C1 segment of cervical spinal cord (tissue), 14 donors: ENCODE results near the gene ITPK1.
A peak's percentile ranks its signal among the peaks of the same experiment; 100 is the strongest.

Experiments used
- DNase-seq, 14 donors: peaks; one replicate each; lab custom pipeline; 2025; lab: John Stamatoyannopoulos, UW

The ITPK1 gene

DNA sequence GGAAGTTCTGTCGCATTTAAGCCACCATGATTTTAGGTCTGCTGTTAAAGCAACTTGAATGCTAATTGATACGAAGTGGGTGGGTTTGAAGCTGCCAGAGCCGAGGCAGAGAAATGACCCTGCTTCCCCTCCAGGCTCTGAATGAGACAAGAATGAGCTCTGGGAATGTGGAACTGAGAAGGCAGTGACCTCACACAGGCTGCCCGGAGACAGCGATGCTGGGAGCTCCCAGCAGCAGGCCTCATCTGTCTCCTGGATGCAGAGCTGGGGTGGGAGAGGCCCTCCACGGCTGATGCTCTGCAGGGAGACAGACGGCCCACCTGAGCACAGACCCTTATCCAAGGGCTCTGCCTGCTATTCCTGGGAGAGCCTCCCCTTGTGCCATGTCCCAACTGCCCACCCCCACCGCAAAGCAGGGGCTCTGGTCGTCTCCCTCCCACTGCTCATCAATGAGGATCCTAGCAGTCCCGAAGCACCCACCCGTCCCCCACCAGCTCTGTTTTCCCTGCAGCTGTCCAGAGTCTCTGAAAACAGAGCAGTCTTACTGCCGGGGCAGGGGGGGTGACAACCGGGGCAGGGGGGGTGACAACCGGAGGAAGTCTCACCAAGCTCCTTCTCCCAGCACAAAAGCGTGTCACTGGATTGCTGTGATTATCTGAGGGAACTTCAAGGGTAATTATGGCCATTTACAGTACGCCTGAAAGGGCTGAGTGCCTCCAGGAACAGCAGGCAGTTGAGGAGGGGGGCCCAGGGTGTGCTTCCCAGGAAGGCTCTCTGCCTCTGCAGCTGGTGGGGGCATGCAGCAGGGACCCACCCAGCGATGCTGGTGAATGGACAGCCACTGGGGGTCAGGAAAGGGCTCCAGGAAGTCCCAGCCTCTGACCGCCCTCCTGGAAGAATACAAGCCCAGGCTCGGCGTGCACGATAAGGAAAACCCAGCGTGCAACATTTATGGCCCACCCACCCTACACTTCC is 125.0 kb downstream of the ITPK1 start:
- peak in 1 of 14 donors; percentile 48 for DNase-seq

- DNase-seq = no peak
Measured at GRCh38 chr14:92988786-92989755, 126.7 kb downstream of the ITPK1 start.

GRCh38 chr14:92987713-92988510 is 127.8 kb downstream of the ITPK1 start:
- DNase-seq = no peak

GRCh38 chr14:92987148-92987570 is 128.6 kb downstream of the ITPK1 start:
- no peak for DNase-seq

DNA sequence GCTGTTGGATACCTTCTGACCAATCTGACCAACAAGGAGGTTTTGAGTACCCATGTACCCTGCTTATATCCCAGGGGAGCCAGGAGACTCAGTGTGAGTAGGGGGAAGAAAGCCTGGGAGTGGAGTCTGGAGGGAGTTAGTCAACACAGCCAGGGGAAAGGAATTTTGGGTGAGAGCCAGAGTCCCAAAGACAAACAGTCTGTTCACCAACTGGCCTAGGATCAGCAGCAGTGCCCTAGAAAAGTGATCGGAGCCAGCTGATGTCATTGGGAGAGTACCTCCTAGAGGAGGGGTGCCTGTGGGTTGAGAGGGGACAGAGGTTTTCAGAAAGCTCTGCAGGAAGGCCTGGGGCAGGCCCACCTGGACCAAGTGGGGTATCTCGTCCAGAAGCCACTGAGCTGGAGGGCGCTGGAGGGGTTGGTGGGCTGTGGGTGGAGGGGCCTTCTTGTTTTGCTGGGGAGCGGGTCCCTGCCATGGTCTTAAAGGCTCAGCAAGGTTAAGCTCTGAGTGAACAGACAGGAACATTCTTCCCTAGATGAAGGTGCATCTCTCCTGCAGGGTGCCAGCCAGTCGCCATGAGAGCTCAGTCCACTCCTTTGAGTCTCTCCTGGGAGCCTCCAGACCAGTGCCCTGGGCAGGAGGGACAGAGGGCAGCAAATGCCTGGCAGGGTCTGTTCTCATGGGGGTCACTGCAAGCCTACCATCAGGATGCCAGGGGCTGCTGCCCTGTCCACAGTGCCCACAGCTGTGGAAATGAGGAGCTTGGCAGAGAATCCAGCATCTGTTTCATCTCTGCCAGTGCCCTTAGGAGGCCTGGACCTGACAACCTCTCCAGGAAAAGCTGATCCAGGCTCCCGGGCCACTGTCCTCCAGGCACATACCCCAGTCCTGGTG is 129.2 kb downstream of the ITPK1 start:
- peak in 7 of 14 donors; percentile 11 to 42 (median 28) for DNase-seq

- no peak for DNase-seq
Measured at GRCh38 chr14:92985521-92985920, 130.2 kb downstream of the ITPK1 start.

- DNase-seq = no peak
Measured at GRCh38 chr14:92984896-92985295, 130.8 kb downstream of the ITPK1 start.

GRCh38 chr14:92984082-92984788 is 131.5 kb downstream of the ITPK1 start:
- no peak for DNase-seq

GRCh38 chr14:92982956-92983355 is 132.8 kb downstream of the ITPK1 start:
- DNase-seq = no peak

- no peak for DNase-seq
Measured at GRCh38 chr14:92981726-92982125, 134.0 kb downstream of the ITPK1 start.

DNA sequence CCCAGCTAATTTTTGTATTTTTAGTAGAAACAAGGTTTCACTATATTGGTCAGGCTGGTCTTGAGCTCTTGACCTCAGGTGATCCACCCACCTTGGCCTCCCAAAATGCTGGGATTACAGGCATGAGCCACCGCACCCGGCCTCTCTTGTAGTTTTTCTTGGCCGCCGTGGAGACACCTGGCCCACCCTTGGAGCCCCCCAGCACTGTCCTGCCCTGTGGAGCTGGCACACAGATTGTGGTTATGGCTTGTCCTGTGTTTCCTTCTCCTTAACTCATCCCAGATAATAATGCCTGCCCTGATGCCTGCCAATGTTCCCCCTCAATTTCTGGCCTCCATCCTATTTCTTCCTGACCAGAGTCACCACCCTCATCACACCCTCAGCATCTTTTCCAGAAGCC is 134.9 kb downstream of the ITPK1 start:
- DNase-seq = no peak

- DNase-seq = no peak
Measured at GRCh38 chr14:92978229-92979021, 137.3 kb downstream of the ITPK1 start.

DNA sequence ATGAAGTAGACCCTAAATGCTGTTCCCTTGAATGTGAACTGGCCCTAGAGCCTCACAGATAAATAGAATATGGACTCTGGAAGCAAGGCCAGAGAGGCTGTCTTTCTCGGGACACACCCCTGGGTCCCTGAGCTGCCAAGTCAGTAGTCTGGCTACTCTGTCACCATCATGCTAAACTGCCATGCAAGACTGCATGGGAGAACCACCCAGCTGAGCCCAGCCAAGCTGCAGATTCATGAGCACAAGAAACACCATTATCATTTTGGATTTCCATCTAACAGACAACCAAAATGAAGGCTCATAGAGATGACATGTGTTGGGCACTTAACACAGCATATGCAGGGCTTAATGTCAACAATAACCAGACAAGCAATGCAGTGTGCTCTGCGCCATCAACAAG is 139.5 kb downstream of the ITPK1 start:
- no peak for DNase-seq

GRCh38 chr14:92974541-92975345 is 141.0 kb downstream of the ITPK1 start:
- no peak for DNase-seq

- no peak for DNase-seq
Measured at GRCh38 chr14:92973798-92974372, 141.8 kb downstream of the ITPK1 start.

- DNase-seq = peak in 12 of 14 donors; percentile 43 to 96 (median 82)
Measured at GRCh38 chr14:92973261-92973797, 142.4 kb downstream of the ITPK1 start.

DNA sequence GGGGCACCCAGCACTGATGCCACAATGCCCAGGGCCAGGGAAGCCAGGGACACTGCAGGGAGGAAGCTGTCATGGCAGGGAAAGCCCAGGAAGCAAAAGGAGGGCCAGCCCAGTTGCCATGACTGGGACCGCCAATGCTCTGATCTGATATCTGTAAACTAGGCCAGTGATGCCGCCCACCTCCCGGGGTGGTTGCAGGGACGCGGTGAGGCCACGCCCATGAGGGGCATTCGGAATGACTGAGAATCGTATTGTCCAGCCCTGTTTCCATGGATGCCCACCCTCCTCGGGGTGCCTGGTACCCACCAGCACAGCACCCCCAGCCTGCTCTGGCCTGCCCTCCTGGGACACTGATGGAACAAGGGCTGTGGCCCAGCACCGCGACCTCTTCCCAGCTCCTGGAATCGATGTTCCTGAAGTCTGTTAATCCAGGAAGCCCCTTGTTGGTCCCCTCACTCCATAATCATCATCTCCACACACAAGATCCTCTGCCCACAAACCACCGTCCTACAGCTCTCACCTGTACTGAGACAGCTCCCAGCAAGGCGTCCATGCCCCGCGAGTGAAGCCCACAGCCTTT is 144.0 kb downstream of the ITPK1 start:
- DNase-seq = no peak
